ENCODE results near the gene DYNLT4. TPM values are rescaled to one million over a fixed set of nuclear protein-coding genes. Genes with fewer than 3 reads are reported as not detected.

Gene DYNLT4
- total and polyA plus RNA-seq, 2 of the 13 experiments (the other 11 are each of a cell fraction or from before 2014, with no cell fraction given): 0.77 TPM; not detected in 1

DNA sequence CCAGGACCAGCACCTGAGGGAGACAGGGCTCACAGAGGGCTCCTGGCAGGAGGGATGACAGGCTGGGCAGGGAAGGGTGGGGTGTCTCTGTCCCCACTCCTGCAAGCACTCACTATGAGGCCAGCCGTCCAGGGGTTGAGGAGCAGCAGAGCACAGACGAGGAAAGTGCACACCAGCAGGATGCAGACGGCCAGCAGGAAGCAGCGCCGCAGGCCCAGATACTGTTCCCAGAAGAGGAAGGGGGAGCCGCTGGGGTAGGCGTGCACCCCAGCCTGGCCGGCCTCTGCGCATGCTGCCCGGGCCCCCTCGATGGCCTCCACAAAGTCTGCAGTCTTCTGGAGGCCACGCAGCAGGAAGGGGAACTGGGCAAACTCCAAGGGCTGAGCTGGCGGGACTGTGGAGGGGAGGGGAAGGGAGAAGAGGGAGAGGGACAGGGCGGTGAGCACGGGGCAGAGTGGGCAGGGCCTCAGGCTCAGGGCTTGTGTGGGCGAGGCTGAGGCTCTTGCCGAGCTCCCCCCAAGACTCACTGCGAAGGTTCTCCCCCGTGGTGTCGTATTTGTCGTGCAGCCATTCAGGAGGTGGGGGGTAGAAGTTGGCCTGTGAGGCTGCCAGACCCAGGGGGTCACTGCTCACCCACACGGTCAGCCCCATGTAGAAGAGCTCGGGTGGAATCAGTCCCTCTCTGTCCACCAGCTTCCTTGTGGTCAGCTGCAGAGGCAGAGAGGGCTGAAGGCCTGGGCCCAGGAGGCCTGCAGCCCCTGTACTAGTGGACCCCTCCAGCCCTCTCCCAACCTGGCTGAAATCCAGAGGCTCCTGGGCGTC, 19.4 kb upstream of the DYNLT4 start (continued):
- TF ChIP-seq, protein P1, sequence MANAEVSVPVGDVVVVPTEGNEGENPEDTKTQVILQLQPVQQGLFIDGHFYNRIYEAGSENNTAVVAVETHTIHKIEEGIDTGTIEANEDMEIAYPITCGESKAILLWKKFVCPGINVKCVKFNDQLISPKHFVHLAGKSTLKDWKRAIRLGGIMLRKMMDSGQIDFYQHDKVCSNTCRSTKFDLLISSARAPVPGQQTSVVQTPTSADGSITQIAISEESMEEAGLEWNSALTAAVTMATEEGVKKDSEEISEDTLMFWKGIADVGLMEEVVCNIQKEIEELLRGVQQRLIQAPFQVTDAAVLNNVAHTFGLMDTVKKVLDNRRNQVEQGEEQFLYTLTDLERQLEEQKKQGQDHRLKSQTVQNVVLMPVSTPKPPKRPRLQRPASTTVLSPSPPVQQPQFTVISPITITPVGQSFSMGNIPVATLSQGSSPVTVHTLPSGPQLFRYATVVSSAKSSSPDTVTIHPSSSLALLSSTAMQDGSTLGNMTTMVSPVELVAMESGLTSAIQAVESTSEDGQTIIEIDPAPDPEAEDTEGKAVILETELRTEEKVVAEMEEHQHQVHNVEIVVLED (CRISPR knock-in tag; IDR thresholded peaks at IDR 0.05; ENCODE audit: borderline replicate concordance): peak; percentile 34; the same call in 1 of the 2 replicates
- TF ChIP-seq ZNF777 (CRISPR knock-in tag; IDR thresholded peaks at IDR 0.05) (peak; percentile 97), PRPF4 (IDR thresholded peaks at IDR 0.05; ENCODE audit: low read depth, low read length, poor library complexity, severe bottlenecking) (no peak), MAFF (IDR thresholded peaks at IDR 0.05; ENCODE audit: low read depth, low read length) (no peak), MIER3 (CRISPR knock-in tag; IDR thresholded peaks at IDR 0.05; ENCODE audit: borderline replicate concordance) (no peak), ZNF282 (IDR thresholded peaks at IDR 0.05; ENCODE audit: partially characterized antibody) (no peak), MED13 (CRISPR knock-in tag; IDR thresholded peaks at IDR 0.05) (no peak), GTF2F1 (IDR thresholded peaks at IDR 0.05; ENCODE audit: low read length) (no peak), GZF1 (CRISPR knock-in tag; IDR thresholded peaks at IDR 0.05) (peak; percentile 53; the same call in 1 of the 2 replicates), EEA1 (CRISPR knock-in tag; IDR thresholded peaks at IDR 0.05; ENCODE audit: borderline replicate concordance) (peak; percentile 60; the same call in 1 of the 2 replicates), ZNF260 (CRISPR knock-in tag; IDR thresholded peaks at IDR 0.05; ENCODE audit: borderline replicate concordance, low read depth) (no peak; the same call in 1 of the 2 replicates), ZNF460 (CRISPR knock-in tag; IDR thresholded peaks at IDR 0.05; ENCODE audit: borderline replicate concordance) (peak; percentile 53; the same call in 1 of the 2 replicates), KLF13 (CRISPR knock-in tag; IDR thresholded peaks at IDR 0.05) (0 out of 2 replicates have a peak, but pooled peaks have one; percentile 14), RAD21 (CRISPR knock-in tag; IDR thresholded peaks at IDR 0.05) (peak; percentile 22; the same call in 1 of the 2 replicates), ZNF382 (CRISPR knock-in tag; IDR thresholded peaks at IDR 0.05; ENCODE audit: borderline replicate concordance) (no peak)
- TF ChIP-seq, protein P2, sequence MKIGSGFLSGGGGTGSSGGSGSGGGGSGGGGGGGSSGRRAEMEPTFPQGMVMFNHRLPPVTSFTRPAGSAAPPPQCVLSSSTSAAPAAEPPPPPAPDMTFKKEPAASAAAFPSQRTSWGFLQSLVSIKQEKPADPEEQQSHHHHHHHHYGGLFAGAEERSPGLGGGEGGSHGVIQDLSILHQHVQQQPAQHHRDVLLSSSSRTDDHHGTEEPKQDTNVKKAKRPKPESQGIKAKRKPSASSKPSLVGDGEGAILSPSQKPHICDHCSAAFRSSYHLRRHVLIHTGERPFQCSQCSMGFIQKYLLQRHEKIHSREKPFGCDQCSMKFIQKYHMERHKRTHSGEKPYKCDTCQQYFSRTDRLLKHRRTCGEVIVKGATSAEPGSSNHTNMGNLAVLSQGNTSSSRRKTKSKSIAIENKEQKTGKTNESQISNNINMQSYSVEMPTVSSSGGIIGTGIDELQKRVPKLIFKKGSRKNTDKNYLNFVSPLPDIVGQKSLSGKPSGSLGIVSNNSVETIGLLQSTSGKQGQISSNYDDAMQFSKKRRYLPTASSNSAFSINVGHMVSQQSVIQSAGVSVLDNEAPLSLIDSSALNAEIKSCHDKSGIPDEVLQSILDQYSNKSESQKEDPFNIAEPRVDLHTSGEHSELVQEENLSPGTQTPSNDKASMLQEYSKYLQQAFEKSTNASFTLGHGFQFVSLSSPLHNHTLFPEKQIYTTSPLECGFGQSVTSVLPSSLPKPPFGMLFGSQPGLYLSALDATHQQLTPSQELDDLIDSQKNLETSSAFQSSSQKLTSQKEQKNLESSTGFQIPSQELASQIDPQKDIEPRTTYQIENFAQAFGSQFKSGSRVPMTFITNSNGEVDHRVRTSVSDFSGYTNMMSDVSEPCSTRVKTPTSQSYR (CRISPR knock-in tag; IDR thresholded peaks at IDR 0.05; ENCODE audit: borderline replicate concordance): peak; percentile 46; the same call in 1 of the 2 replicates
- TF ChIP-seq, protein P3, sequence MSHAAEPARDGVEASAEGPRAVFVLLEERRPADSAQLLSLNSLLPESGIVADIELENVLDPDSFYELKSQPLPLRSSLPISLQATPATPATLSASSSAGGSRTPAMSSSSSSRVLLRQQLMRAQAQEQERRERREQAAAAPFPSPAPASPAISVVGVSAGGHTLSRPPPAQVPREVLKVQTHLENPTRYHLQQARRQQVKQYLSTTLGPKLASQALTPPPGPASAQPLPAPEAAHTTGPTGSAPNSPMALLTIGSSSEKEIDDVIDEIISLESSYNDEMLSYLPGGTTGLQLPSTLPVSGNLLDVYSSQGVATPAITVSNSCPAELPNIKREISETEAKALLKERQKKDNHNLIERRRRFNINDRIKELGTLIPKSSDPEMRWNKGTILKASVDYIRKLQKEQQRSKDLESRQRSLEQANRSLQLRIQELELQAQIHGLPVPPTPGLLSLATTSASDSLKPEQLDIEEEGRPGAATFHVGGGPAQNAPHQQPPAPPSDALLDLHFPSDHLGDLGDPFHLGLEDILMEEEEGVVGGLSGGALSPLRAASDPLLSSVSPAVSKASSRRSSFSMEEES (CRISPR knock-in tag; IDR thresholded peaks at IDR 0.05): no peak
- TF ChIP-seq, protein P4, sequence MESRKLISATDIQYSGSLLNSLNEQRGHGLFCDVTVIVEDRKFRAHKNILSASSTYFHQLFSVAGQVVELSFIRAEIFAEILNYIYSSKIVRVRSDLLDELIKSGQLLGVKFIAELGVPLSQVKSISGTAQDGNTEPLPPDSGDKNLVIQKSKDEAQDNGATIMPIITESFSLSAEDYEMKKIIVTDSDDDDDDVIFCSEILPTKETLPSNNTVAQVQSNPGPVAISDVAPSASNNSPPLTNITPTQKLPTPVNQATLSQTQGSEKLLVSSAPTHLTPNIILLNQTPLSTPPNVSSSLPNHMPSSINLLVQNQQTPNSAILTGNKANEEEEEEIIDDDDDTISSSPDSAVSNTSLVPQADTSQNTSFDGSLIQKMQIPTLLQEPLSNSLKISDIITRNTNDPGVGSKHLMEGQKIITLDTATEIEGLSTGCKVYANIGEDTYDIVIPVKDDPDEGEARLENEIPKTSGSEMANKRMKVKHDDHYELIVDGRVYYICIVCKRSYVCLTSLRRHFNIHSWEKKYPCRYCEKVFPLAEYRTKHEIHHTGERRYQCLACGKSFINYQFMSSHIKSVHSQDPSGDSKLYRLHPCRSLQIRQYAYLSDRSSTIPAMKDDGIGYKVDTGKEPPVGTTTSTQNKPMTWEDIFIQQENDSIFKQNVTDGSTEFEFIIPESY (CRISPR knock-in tag; IDR thresholded peaks at IDR 0.05): no peak; the same call in 1 of the 2 replicates
- TF ChIP-seq, protein P5, sequence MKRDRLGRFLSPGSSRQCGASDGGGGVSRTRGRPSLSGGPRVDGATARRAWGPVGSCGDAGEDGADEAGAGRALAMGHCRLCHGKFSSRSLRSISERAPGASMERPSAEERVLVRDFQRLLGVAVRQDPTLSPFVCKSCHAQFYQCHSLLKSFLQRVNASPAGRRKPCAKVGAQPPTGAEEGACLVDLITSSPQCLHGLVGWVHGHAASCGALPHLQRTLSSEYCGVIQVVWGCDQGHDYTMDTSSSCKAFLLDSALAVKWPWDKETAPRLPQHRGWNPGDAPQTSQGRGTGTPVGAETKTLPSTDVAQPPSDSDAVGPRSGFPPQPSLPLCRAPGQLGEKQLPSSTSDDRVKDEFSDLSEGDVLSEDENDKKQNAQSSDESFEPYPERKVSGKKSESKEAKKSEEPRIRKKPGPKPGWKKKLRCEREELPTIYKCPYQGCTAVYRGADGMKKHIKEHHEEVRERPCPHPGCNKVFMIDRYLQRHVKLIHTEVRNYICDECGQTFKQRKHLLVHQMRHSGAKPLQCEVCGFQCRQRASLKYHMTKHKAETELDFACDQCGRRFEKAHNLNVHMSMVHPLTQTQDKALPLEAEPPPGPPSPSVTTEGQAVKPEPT (CRISPR knock-in tag; IDR thresholded peaks at IDR 0.05; ENCODE audit: low read depth): peak; percentile 49
